Renal pelvis (tissue), 12 donors: Measurements from ENCODE around the gene DNAJB2. TPM values are rescaled to one million over a fixed set of nuclear protein-coding genes. Genes with fewer than 3 reads are reported as not detected.
A peak's percentile ranks its signal among the peaks of the same experiment; 100 is the strongest.

Experiments used
- DNase-seq: peaks from one replicate; pipeline ENCODE4 v3.0.0-alpha.2; 2013
- long read RNA-seq, 16 experiments: transcript quantifications; one replicate each; lab custom pipeline, GENCODE V29; 2026
- polyA plus RNA-seq, 3 donors: library from polyadenylated mRNA; unstranded; fragments of 120-200 nt; gene quantifications; one replicate each; pipeline ENCODE4 v1.2.1, GENCODE V29; 2013; ENCODE audit not compliant: insufficient read length in 3 of 3

The DNAJB2 gene
- 10 to 100 TPM; 75.7 to 85.1 (median 79.1) TPM for polyA plus RNA-seq
- long read RNA-seq, donor 1, transcript DNAJB2-202 (10 exons, 1,946 nt), result major isoform, 10 of 15 reads
- long read RNA-seq, donor 1, partial matches to known transcripts, result 0 of 15 reads
- long read RNA-seq, donor 1, other reads (novel, unspliced or antisense), result 0 of 15 reads
- long read RNA-seq, donor 2, transcript DNAJB2-202 (10 exons, 1,946 nt), result major isoform, 17 of 23 reads
- long read RNA-seq, donor 2, partial matches to known transcripts, result 0 of 23 reads
- long read RNA-seq, donor 2, other reads (novel, unspliced or antisense), result 0 of 23 reads
- long read RNA-seq, donor 3, transcript DNAJB2-202 (10 exons, 1,946 nt), result major isoform, 6 of 11 reads
- long read RNA-seq, donor 3, partial matches to known transcripts, result 0 of 11 reads
- long read RNA-seq, donor 3, other reads (novel, unspliced or antisense), result 0 of 11 reads
- long read RNA-seq, donor 4, transcript DNAJB2-201 (9 exons, 3,176 nt), result minor isoform, 5 of 74 reads
- long read RNA-seq, donor 4, transcript DNAJB2-202 (10 exons, 1,946 nt), result major isoform, 27 of 74 reads
- long read RNA-seq, donor 4, partial matches to known transcripts, result 39 of 74 reads
- long read RNA-seq, donor 4, other reads (novel, unspliced or antisense), result 0 of 74 reads
- long read RNA-seq, donor 5, transcript DNAJB2-202 (10 exons, 1,946 nt), result major isoform, 6 of 10 reads
- long read RNA-seq, donor 5, partial matches to known transcripts, result 0 of 10 reads
- long read RNA-seq, donor 5, other reads (novel, unspliced or antisense), result 0 of 10 reads
- long read RNA-seq, donor 6, transcript DNAJB2-210 (5 exons, 1,419 nt), result minor isoform, 5 of 21 reads
- long read RNA-seq, donor 6, transcript DNAJB2-202 (10 exons, 1,946 nt), result major isoform, 11 of 21 reads
- long read RNA-seq, donor 6, partial matches to known transcripts, result 0 of 21 reads
- long read RNA-seq, donor 6, other reads (novel, unspliced or antisense), result 0 of 21 reads
- long read RNA-seq, donor 7, transcript DNAJB2-202 (10 exons, 1,946 nt), result major isoform, 26 of 37 reads
- long read RNA-seq, donor 7, partial matches to known transcripts, result 5 of 37 reads
- long read RNA-seq, donor 7, other reads (novel, unspliced or antisense), result 0 of 37 reads
- long read RNA-seq, donor 8, partial matches to known transcripts, result 0 of 7 reads
- long read RNA-seq, donor 8, other reads (novel, unspliced or antisense), result 0 of 7 reads
- long read RNA-seq, donor 9, transcript DNAJB2-202 (10 exons, 1,946 nt), result major isoform, 20 of 27 reads
- long read RNA-seq, donor 9, partial matches to known transcripts, result 0 of 27 reads
- long read RNA-seq, donor 9, other reads (novel, unspliced or antisense), result 0 of 27 reads
- long read RNA-seq, donor 10, transcript DNAJB2-201 (9 exons, 3,176 nt), result minor isoform, 6 of 20 reads
- long read RNA-seq, donor 10, transcript DNAJB2-202 (10 exons, 1,946 nt), result major isoform, 11 of 20 reads
- long read RNA-seq, donor 10, partial matches to known transcripts, result 0 of 20 reads
- long read RNA-seq, donor 10, other reads (novel, unspliced or antisense), result 0 of 20 reads
- long read RNA-seq, donor 11, transcript DNAJB2-202 (10 exons, 1,946 nt), result major isoform, 10 of 20 reads
- long read RNA-seq, donor 11, partial matches to known transcripts, result 9 of 20 reads
- long read RNA-seq, donor 11, other reads (novel, unspliced or antisense), result 0 of 20 reads
- long read RNA-seq, donor 12, transcript DNAJB2-202 (10 exons, 1,946 nt), result major isoform, 16 of 32 reads
- long read RNA-seq, donor 12, transcript DNAJB2-201 (9 exons, 3,176 nt), result minor isoform, 5 of 32 reads
- long read RNA-seq, donor 12, partial matches to known transcripts, result 0 of 32 reads
- long read RNA-seq, donor 12, other reads (novel, unspliced or antisense), result 0 of 32 reads
- long read RNA-seq, donor 13, partial matches to known transcripts, result 0 of 11 reads
- long read RNA-seq, donor 13, other reads (novel, unspliced or antisense), result 0 of 11 reads
- long read RNA-seq, donor 14, result 0 reads
- long read RNA-seq, donor 15, transcript DNAJB2-202 (10 exons, 1,946 nt), result major isoform, 14 of 115 reads
- long read RNA-seq, donor 15, partial matches to known transcripts, result 88 of 115 reads
- long read RNA-seq, donor 15, other reads (novel, unspliced or antisense), result 0 of 115 reads
- long read RNA-seq, donor 16, transcript DNAJB2-202 (10 exons, 1,946 nt), result major isoform, 18 of 23 reads
- long read RNA-seq, donor 16, partial matches to known transcripts, result 0 of 23 reads
- long read RNA-seq, donor 16, other reads (novel, unspliced or antisense), result 0 of 23 reads

DNA sequence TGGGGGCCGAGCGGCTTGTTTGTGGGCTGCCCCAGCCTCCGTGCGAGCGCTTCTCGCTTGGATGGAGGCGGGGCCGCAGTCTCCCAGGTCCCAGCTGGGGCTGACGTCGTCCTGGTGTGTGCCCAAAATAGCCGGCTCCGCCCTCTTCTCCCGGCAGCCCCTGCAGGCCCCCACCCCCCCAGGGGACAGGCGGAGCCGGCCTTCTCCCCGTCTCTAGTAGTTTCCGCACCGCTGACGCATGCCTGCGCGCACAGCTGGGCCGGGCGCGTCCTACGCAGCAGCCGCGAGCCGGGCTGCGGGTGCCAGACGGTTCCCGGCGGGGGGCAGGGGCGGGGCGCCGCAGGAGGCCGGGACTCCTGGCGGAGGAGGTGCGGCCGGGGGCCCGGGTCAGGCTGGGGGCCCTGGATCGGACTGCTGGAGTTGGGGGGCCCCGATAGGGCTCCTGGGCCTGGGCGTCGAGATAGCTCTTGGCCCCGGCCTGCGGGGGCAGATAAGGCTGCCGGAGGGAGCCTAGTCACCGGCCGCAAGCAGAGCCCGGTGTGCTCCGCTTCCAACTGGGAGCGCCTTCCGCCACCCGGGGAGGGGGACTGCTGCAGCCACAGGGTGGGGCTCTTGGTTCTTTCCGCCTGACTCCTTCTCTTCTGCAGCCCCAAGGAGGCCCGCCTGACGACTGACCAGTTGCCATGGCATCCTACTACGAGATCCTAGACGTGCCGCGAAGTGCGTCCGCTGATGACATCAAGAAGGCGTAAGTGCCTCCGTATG, at the start of gene DNAJB2:
Gene DNAJB2, plus strand, starts transcription at position 216 of the 765 bp plus-strand sequence. Its CDS starts 468 bp downstream, at position 684.
- peak; percentile 97 for DNase-seq

DNA sequence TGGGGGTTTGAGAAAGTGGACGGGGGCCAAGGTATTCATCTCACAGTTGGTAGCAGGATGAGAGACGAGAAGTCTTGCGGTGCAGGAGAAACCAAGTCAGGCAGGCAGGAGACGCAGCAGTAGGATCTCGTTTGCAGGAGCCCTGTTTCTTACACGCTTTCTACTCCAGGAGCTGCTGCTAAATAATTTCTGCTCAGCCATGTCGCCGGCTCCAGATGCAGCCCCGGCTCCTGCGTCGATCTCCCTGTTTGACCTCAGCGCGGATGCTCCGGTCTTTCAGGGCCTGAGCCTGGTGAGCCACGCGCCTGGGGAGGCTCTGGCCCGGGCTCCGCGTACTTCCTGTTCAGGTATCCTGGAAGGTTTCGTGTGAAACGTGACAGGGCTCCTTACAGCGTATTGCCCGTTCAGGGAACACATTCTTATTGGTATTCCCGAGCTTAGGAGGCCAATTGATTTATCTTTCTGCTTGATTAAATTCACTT, 49.1 kb upstream of the DNAJB2 start:
- DNase-seq, result no peak

DNA sequence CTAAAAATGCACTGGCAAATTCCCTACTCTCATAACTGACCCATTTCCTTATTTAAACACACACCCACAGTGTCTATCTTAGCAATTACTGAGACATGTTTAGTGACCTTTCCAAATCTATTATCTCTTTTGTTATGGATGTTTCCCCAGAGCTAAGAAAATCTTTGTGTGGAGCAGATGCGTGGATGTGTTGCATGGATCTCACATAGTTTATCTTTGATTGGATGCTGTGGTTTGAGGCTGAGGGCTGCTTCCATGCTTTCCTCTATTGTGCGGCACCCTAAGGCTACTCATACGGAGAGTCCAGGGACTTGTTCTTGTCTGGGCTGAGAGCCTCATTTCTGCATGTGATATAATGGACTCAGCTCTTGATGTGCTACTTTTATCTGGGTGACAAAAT, 44.8 kb upstream of the DNAJB2 start:
- no peak for DNase-seq

DNA sequence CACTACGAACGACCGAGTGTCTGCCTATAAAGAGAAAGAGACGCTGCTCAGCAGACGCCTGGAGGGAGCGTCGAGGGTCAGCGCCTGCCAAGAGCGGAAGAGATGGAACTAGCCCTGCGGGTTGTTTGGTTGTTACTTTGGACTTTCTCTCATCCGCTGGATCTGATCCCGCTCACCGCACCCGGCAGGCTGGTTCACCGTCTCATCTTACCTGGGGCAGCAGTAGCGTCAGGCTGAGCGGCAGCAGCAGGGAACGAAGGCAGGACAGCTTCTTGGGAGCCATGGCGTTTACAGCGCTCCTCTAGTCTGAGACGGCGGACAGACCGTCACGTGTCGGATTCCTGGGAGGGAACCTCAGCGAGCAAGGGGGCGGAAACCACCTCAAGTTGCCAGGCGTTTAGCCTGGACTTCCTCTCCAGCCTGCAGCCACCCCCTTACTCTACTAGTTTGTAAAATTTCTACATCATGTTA, 35.8 kb upstream of the DNAJB2 start:
- DNase-seq, result no peak

DNA sequence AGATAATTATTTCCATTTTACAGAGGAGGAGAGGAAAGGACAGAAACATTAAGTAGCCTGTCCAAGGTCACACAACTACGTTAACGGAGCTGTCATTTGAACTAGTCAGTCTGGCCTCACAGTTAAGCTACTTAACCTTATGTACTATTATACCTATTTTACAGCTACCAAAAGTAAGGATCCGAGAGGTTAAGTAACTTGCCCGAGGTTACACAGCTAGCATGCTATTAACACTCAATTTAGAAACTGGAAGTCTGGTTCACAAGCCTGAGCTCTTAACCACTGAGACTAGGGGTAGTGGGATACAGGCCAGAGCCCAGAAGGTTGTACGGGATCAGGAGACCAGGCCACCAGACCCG, 34.4 kb upstream of the DNAJB2 start:
- DNase-seq, result no peak

DNA sequence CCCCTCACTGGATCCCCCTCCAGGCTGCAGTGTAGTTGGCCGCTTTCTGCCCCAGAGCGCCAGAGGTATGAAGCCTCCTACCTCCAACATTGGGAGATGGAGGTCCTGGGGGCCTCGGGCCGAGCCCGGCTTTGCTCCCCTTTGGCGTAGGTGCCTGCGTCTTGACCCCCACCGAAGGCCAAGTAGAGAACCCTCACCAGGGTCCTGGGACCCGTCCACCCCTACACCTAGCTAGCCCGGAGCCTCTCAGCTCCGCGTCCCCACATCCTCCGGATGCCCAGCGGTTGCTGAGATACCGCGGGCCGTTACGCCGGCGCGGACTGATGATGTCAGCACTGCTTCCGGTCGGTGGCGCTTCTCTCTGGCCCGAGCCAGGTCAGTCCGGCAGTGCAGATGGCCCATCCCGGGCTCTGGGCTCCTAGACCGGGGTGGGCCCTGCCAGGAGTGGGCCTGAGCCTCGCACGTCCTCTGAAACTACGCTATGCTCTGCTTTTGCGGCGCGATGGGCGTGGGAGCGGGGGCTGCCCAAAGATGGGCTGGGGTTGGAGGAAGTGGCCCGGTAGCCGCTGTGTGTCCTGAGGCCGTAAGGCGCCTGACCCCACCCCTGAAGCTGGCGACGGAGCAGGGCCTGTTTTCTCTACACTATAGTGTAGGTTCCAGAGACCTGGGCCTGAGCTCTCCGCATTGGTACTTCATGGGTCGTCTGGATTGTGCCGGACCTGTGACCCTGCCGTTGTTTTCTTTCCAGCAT, 33.8 kb upstream of the DNAJB2 start, which contains the start of the genes GLB1L and STK16:
Gene GLB1L, minus strand, starts transcription at position 297 of the 751 bp plus-strand sequence. CDS start 1,871 bp downstream, outside the sequence.
Gene STK16, plus strand, starts transcription at position 332 of the 751 bp plus-strand sequence. CDS start 521 bp downstream, outside the sequence.
- peak; percentile 93 for DNase-seq

DNA sequence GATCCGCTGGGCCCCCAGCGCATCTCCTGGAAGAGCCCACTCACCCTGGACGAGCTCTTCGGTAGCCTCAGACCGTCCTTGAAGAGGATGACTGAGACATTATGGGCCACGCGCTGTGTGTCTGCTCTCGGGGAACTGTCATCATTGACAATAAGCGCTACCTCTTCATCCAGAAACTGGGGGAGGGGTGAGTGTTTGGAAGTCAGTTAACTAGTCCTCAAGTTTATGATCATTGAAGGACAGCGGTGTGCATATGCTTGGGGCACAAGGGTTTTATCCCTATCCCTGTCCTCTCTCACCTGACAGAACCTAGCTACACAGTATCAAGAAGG, 33.3 kb upstream of the DNAJB2 start:
- DNase-seq, result no peak

DNA sequence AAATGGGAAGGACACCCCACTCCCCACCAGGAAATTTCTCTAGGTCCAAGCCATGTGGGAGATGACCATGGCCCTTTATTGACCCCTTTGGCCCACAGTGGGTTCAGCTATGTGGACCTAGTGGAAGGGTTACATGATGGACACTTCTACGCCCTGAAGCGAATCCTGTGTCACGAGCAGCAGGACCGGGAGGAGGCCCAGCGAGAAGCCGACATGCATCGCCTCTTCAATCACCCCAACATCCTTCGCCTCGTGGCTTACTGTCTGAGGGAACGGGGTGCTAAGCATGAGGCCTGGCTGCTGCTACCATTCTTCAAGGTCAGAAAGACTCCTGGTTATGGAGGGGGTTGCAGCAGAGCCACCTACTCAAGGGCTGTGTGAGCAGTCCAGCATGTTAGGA, 32.6 kb upstream of the DNAJB2 start:
- no peak for DNase-seq

DNA sequence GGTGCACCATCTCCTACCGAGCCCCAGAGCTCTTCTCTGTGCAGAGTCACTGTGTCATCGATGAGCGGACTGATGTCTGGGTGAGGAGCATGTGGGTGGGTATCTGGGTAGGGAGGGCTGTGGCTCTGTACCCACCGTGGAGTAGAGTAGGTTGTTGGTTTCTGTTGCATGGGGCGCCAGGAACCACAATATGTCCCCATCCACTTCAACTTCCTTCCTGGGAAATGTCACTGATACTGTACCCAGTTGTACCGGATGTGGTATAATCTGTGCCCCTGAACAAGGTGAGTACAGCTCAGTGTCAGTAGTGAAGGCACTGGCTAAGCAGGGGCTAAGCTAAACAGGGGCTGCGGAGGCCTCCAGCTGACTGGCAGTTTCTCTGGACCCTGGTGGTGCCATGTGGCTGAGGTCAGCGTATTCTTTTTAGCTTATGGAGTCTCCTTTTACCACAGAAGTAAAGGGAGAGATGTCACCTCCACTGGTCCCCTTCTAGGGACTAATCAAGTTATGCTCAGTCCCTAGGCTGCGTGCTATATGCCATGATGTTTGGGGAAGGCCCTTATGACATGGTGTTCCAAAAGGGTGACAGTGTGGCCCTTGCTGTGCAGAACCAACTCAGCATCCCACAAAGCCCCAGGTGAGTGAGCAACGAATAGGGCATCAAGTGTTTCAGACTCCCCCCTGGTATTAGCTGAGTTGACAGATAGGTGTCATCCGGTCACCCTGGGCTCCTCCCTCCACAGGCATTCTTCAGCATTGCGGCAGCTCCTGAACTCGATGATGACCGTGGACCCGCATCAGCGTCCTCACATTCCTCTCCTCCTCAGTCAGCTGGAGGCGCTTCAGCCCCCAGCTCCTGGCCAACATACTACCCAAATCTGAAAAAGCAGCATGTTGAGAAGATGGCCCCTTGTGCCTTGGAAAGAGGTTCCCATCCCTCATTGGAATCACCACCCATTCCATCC, 31.2 kb upstream of the DNAJB2 start:
- no peak for DNase-seq

DNA sequence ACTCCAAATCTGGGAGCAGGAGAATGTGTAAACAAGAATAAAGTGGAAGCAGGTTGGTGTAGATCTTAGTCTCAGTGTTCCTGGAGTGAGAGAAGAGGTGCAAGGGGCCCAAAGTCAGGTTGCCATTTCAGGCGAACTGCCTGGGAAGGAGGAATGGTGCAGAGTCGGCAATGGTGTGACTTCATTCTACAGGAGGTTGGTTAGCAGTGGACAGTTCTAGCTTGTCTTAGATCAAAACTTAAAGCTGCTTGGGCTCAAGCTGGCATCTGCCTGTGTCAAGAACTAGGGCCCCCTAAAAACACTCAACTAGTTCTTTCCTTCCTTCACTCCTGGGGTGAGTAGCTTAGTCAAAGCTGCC, 30.3 kb upstream of the DNAJB2 start:
- no peak for DNase-seq

DNA sequence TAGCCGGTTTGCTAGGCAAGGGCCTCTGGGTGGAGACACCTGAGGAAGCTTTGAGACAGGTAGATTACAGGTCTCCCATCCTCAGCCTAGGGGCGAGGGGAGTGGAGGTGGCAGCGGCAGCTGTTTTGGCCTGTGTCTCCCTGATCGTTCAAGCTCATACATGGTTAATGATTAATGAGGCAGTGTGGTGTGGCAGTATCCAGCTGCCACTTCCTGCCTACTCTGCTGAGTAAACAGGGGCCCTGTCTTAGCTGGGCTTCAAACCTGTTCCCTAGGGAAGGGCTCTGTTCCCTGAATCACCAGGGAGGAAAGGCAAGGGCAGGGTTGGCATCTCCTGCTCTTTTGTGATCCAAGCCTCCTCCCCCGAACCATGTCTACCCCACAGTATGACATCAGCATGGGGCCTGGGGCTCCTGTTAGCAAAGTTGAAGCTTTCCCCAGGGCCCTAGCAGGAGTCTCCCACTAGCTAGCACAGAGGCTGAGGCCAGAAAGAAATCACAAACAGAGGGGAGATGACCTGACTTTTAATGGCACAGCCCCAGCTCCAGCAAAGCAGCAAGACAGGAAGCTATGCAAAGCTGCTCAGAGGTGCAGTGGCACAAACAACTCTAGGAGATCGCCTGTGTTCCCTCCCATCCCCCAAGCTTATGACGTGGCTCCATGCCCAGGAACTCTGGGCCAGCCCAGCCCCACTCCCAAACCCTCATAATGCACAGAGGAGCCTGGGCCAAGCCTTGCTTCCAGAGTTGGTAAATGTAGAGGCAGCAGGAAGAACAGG, 29.8 kb upstream of the DNAJB2 start:
- peak; percentile 69 for DNase-seq

DNA sequence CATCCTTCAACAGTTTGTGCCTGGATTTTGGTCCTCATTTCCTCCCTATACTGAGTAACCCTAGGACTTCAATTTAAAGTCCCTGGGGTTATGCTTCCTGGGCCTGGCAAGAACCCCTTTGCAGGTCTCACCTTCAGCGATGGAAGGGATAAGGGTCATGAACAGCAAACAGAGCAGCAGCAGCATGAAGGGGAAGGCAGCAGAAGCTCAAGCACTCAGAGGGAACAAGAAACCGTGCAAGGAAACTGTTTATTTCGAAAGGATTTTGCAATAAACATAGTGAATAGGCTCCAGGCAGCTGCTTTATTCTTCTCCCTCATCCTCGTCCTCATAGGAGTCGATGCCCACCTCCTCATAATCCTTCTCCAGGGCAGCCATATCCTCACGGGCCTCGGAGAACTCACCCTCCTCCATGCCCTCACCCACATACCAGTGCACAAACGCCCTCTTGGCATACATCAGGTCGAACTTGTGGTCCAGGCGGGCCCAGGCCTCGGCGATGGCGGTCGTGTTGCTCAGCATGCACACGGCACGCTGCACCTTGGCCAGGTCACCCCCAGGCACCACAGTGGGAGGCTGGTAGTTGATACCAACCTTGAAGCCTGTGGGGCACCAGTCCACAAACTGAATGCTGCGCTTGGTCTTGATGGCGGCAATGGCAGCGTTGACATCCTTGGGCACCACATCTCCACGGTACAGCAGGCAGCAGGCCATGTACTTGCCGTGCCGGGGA, 29.0 kb upstream of the DNAJB2 start:
- DNase-seq, result no peak

DNA sequence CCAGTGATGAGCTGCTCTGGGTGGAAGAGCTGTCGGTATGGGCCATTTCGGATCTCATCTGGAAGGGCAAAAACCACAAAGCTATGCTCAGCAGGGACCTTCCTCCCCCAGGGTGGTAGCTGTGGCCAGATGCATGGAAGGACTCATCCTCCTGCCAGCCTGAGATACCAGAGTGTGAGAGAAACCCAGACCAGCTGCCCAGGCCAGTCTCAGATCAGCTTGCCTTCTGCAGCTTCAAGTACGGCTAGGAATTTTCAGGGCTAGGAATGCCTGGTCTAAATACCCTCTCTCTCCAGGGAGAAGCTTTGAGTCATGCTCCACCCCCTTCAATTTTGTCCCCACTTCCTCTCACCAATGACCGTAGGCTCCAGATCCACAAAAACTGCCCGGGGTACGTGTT, 27.5 kb upstream of the DNAJB2 start:
- no peak for DNase-seq

DNA sequence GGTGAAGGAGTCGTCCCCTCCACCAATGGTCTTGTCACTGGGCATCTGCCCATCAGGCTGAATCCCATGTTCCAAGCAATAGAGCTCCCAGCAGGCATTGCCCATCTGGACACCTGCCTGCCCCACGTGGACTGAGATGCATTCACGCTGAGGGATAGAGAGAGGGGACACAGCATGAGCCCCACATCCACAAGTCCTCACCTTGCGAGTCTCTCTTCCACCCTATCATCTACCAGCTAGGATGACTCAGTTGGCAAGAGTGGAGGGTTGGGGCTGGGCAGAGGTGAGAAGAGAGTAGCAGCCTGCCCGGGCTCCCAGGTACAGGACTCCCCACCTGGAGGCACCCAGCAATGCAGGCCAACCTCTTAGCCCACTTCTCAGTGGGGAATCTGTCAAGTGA, 27.1 kb upstream of the DNAJB2 start:
- no peak for DNase-seq

DNA sequence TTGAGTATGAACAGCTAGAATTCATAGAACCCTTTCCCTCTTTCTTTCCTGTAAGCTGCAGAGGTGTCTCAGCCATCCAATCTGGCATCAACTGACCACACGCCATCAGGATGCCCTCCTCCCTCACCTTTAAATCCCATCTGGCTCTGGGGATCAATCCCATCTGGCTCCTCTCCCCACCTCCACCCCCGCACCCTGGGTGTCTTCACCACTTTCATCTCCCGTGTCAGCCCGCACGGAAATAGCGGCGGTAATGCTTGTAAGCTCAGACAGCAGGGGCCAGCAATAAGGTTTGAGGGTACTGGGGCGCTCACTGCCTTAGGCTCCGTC, 26.6 kb upstream of the DNAJB2 start:
- no peak for DNase-seq
